ENCODE results near the gene ADPRH.
"Not testable (repeated sequence)": the region's sequence is repeated elsewhere in the genome, so short reads cannot be mapped to it uniquely, and the experiment has no call there.

Gene ADPRH

DNA sequence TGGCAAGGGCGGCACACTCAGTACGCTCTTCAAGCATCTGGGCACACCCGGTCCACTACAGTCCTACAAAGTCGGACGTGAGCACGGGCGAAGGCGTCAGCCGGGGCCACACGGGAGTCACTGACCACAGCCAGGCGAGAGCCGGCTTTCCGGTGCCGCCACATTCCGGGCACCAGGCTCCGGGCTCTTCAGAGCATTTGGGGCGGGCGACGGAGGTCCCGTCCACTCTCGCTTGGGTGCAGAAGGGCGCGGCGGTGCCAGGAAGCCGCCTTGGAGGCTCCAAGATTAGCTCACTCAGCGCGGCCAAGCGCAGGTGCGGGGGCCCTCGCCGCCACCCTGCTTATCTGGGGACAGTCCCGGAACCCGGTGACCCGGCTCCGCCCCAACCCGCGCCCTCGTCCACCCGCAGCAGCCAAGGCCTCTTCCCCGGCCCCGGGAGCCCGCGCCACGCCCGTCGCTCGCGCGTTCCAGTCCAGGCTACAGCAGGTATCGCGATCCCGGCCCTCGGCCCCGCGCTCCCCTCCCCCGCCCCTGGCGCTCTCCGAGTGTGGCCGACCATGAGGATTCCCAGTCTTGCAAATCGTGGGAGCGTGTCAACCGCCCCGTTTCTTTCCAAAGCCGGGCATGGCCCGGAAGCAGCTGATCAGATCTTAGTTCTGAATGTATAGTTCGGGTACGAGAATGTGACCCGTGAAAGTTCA, at the start of gene ADPRH:
ADPRH (plus strand) TSS at position 127 of the 701 bp plus-strand sequence. CDS start 2,678 bp downstream, outside the sequence.
- DNase-seq = peak; percentile 70

DNA sequence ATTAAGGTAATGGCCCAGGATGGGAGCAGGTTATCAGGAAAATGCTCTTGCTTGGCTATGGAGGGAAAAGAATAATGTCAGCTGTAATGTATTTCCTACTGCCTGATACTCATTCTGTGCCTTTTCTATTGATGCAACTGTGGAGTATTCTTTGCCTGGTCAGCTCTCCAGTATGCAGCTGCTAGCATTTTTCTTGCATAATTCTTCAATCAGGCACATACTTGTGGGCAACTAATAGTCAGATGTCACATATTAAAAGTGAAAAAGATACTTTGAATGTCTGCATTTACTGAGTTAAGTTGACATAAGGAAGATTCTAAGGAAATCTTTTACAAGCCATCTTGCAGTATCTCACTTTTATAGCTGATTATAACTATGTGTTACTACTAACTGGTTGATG, 49.4 kb upstream of the ADPRH start:
- peak; percentile 72 for DNase-seq

DNA sequence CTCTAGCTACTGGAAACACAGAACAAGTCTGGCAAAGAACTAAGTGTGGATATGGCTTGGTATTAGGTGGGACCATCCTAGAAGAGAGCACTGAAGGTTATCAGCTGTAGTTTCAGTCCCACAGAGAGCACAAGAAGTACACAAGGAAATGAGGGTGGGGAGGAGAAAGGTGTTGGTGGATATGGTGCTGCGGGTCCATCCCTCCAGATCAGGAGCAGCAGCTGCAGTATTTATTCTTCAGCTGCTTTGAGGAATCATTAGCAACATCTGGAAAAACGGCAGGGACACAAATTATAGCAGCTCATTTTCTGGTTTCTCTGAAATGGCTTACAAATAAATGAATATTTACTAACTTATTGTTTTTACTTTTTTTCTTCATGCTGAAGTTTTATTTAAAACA, 48.8 kb upstream of the ADPRH start:
- DNase-seq = no peak

DNA sequence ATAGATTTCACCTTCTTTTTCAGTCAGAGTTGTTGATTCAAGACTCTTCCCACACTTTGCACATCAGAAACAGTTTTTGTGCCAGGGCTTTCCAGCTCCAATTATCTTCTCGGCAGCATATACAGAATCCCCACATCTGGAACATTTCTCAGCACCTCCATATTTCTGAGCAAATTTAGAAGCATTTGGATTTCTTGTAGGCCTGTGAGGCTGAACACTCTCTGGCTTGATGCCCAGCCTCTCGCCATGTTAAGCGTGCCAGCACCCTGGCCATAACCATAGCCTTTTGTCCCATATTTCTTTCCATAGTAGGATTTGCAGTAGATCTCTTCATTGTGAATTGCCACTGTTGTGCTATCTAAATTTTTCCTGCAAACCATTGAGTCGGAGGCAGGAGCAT, 48.1 kb upstream of the ADPRH start:
- no peak for DNase-seq

DNA sequence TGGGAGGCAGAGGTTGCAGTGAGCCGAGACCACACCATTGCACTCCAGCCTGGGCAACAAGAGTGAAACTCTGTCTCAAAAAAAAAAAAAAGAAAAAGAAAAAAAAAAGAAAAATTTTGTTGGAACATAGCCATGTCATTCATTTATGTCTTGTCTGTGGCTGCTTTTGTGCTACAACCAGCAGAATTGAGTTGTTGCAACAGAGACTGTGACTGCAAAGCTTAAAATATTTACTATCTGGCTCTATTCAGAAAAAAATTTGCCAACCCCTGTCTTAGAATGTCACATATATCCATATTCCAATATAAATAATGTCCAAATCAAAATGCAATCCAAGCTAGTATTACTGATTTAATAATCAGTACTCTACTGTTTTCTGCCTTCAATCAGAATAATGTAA, 45.0 kb upstream of the ADPRH start:
- DNase-seq = no peak

DNA sequence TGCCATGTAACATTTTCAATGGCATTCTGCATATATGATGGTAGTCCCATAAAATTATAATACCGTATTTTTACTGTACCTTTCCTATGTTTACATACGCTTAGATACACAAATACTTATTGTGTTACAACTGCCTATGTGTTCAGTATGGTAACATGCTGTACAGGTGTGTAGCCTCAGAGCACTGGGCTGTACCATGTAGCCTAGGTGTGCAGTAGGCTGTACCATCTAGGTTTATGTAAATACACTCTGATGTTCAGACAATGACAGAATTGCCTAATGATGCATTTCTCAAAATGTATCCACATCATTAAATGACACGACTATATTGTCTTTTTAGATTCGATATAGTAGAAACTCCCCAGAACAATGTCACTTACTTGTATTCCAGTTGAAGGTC, 42.5 kb upstream of the ADPRH start:
- no peak for DNase-seq

DNA sequence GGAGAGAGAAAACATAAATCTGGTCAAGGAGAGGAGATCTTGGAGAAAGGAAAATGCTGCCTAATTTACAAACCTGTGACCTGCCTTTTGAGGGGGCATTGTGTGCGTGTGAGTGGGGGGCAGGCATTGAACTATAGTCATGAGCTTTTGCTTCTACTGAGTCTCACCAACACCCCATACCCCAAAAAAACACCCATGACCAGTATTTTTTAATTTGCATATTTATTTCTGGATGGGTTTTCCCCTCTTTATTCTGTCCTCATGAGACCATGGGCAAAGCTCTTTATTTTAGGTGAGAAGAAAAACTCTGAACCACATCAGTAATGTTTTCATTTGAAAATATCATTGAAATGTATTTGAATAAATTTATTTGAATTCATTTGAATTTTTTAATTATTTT, 40.5 kb upstream of the ADPRH start:
- DNase-seq = no peak

DNA sequence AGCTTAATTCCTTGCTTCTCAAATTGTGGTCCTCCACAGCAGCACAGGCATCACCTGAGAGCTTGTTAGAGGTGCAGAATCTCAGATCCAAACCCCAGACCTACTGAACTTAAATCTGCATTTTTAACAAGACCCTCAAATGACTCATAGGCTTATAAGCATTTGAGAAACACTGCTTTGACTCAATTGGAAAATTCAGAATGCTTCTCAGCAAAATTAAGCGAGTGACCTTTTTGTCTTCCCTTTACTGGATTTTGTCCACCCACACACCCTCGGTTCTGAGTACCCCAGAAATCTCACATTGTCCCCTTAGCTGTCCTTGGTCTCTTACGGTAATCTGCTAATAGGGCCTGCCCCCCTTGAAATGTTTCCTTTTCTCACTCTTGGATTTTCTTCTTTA, 37.7 kb upstream of the ADPRH start:
- DNase-seq = no peak

DNA sequence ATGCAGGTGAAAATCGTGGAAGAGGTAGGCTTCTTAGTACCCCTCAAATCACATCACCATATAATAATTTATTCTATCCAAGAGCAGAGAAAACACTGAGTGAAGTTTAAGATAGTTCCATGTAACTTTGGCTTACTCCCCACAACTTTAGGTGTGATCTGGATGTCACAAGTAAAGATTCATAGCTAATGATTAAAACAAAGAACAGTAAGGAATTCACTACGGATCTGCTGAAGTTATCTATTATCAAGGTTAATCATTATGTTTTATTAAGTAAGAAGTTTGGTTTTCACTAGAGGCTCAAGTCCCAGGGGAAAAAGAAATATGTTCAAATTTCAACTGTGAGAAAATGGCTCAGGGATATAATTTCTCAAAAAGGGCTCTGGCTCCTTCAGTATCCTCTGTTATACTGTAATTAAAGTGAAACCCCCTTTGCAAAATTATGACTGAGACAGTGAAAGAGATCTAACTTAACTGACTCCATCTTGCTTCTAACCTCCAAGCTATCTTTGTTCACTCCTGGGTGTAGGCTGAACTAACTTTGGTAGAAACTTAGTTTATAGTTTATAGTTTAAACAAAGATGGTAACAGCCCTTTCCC, 37.0 kb upstream of the ADPRH start:
- no peak for DNase-seq

DNA sequence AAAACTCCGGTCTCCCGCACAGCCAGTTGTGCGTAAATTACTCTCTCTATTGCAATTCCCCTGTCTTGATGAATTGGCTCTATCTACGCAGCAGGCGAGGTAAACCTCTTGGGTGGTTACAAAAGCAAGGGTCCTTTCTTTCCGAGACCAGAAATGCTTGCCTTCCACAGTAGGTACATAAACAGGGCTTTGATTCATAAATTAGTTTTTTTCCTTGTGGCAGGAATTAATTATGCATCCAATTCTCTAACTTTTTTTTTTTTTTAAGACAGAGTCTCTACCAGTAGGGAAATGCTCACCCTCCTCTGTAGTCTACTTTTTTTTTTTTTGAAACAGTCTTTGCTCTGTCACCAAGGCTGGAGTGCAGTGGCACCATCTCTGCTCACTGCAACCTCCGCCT, 36.1 kb upstream of the ADPRH start:
- DNase-seq = no peak

DNA sequence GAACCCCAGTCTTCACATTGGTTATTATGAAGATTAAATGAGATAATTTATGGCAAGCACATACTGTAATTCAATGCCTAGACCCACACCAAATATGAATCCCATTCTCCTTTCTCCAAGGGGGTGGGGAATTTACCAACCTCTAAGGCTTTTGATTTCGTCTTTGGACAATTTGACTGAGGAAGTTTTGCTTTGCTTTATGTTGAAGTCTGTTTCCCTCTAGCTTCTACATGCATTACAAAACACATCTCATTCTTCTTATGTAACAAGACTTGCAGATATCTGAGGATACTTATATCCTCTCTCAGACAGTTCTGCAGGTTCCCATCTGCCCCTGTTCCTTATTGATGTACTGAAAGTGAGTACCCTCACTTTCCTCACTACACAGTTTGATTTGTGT, 32.1 kb upstream of the ADPRH start:
- DNase-seq = no peak

DNA sequence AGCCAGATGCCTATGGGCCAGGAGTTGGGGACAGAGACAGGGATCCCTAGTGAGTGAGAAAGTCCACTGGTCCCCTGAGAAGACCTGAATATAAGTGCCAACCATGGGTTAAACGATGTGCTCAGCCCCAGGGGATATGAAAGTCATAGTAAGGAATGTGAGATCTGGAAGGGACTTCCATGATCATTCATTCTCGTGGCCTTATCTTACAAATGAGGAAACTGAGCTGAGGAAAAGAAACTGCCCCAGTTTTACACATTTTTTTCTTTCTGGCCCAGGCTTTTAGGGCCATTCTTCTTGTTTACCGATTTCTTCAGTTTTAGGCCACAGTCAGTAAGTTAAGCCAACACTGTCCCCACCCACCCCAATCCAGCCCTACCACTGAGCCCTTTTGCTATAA, 31.0 kb upstream of the ADPRH start:
- no peak for DNase-seq

DNA sequence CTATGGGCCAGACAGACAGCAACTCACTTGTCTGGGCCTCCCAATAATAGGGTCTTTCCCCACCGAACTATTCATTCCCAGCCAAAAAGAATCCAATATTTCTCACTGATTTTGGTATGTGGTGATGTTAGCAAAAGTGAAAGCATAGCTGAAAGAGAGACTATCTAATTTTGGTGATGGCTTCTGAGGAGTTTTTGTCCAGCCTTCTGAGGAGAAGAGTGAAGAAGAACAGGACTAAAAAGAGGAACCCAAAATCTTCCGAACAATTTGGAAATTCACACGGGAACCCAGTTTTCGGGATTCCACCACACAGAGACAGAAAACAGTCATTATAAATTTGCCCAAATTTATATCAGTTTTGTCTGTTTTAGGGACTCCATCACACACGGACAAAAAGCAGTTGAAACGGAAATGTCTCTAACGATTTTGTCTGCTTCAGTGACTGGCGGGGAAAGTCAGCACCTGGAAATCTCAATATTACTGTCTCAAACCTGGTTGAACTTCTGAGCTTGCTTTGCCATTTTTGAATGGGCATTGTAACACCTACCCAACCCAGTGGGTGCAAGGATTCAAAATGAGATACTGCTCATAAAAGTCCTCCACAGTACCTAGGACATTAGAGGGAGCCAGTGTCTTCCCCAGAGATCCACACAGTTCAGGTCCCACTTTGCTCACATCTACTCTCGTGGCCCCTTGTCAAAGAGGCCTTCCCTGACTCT, 28.9 kb upstream of the ADPRH start:
- DNase-seq = peak; percentile 4

DNA sequence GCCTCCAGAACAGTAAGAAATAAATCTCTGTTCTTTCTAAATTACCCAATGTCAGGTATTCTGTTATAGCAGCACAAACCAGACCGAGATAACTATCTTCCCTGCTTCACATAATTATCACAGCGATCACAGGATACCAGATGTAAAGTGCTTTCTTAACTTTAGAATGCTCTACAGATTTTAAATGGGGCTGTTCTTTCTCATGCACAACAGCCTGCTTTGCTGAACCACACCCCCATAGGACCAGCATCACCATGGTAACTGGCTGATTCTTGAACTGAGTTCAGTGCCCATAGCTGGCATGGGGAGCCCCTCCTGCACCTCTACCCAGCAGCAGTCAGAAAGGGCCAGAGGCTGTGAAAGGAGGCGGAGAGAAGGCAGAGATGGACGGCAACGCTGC, 27.7 kb upstream of the ADPRH start:
- DNase-seq = no peak

DNA sequence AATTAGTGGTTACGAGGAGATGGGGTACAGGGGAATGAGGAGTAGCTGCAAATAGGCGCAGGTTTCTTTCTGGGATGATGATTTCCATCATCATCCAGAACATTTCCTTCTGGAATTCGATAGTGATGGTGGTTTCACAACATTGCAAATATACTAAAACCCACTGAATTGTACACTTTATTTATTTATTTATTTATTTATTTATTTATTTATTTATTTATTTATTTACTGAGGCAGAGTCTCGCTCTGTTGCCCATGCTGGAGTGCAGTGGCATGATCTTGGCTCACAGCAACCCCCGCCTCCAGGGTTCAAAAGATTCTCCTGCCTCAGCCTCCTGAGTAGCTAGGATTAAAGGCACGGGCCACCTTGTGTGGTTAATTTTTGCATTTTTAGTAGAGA, 26.4 kb upstream of the ADPRH start:
- not testable (repeated sequence) for DNase-seq

DNA sequence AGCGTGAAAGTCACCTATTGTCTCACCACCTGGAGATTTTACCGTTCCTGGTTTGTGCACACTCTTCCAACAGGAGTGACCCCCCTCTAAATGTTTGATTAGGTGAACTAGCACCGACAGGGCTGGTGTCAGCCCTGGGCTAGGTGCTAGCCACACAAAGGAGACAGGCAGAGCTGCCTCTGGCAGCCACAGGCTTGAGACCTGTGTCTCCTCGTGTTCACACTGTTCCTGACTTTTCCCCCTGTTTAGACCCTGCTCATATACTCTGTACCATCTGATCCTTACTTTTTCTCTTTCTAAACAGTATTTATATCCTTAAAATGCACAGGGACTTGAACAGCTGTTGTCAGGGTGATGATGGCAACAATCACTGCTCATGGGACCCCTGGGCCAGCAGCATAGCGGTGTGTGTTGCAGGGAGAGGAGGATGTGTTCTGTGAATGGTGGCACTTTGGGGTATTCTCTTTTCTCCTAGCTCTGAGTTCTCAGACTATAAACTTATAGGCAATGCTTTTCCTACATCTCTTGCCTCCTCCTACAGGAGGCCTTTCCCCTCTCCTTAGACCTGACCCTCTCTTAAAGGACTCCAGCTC, 25.4 kb upstream of the ADPRH start:
- DNase-seq = no peak

DNA sequence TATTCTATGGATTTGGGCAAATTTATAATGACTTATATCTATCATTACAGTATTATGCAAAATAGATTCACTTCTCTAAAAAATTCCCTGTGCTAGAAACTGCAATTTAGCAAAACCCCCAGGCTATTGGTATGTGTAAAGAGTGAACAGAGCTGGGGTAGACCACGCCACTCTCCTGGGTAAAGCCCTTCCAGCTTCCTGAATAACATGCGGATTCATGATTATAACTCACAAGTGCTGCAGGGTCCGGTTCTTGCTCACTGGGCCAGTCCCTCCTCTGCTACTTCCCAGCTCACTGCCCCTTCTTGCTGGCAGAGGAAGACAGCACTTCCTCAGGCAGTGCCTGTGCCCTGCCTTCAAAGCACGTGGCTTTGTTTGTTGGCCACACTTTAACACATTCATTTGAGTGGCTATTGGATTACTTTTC, 24.0 kb upstream of the ADPRH start:
- DNase-seq = no peak

DNA sequence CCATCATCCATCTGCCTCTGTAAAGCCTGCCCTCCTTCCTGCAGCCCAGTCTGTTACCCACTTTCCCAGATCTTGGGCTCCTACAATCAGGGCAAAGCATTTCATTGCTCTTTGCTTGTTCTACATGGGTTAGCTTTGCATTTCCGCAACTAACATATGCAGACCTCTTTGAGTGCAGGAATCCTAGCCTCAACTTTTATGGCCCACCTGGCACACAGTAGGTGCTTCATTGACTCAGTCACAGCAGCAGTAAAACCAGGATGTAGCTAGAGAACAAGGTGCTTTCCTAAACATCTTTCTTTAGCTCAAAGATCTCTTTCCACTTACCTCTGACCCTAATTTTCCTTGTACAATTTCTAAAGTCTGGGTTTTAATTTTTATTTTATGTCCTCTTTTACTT, 23.4 kb upstream of the ADPRH start:
- DNase-seq = no peak

DNA sequence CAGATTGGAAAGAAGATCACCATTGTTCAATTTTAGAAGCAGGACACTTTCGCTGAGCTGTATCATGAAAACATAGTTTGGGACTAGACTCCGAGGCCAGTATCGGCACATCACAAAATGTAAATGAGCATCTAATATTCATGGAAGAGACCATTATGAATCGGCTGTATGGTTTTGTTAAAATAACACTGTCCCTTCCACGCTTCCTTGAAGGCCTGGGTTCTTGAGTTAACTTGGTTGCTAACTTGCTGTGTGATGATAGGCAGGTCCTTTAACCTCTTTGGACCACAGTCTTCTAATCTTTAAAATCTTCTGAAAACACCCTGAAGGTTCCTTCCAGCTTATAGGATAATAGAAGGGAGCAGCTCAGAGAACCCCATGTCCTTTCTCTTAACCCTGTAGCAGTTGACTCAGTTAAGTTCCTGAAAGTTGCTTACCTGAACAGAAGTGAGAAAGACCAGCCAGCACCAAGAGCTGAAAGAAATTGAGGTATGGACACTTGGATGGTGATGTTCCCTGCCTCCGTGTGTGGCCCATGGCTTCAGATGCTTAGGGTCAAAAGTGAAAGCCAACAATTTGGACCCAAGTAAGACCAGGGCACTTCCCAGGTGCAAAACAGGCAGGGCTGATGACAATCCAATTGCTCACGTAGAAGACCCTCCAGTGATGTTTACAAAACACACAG, 22.0 kb upstream of the ADPRH start:
- no peak for DNase-seq

DNA sequence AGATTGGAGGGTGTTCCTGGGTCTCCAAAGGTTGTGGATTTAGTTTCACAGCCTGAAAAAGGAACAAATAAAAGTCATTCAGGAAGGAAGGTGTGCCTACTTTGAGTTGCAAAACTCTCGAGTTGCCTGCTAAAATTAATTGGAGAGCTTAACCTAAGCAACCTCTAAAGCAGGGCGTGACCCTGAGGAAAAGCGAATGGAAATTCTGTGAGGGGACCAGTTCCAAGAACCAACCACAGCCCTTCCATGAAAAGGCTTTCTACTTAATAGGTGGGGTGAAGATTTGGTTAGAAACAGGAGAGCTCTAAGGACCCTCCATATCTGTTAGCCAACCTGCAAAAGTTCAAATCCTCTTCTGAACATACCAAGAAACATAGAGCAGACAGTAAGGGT, 21.4 kb upstream of the ADPRH start:
- no peak for DNase-seq

DNA sequence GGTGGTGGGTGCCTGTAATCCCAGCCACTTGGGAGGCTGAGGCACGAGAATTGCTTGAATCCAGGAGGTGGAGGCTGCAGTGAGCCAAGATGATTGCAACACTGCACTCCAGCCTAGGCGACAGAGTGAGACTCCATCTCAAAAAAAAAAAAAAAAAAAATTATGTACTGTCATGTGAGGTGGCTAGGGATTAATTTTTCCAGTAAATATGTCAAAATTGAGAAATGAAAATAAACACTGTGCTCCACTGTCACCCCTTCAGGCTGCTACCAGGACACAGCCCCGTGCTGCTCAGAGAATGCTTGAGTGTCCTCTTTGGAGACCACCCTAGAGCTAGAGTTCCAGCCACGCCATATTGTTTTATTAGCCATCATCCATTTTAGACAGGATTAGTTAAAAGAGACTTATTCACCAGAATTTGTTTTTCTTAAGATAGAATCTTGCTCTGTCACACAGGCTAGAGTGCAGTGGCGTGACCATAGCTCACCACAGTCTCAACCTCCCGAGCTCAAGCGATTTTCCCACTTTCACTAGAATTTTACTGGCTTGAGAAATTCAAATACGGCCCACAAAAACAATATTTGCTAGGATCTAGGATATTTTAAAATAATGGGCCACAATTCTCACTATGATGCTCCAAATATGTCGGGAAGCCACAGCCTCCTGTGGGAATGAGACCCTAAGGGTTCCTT, 20.5 kb upstream of the ADPRH start:
- no peak for DNase-seq

DNA sequence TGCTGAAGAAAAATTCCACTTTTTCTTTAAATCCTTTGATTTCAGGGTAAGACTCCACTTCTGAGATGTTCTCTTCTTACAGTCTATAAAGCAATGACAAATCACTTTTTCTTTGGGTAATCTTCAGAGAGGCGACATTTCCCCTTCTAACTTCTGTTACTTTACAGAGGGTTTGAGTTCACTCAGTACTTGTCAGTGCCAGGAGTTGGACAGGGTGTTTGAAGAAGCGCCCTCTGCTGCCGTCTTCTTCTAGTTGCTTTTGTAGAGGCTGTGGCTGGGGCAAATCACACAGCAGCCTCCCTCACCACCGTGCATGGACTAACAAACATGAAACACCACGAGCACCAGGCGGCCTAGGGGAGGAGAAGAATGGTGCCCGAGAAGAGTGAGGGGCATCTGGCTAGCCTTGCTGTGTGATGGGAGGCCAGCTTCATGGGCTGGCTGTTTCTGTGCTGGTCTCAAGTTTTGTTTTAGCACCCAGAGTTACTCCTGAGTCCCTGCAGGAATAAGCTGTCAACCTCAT, 19.8 kb upstream of the ADPRH start, which contains the start of gene CD80:
CD80 (minus strand) TSS at position 174 of the 523 bp plus-strand sequence. CDS start 1,886 bp downstream, outside the sequence.
- peak; percentile 22 for DNase-seq

Measured in fibroblast of upper back skin (primary cell).